ENCODE results near the gene PROX2.

The PROX2 gene

DNA sequence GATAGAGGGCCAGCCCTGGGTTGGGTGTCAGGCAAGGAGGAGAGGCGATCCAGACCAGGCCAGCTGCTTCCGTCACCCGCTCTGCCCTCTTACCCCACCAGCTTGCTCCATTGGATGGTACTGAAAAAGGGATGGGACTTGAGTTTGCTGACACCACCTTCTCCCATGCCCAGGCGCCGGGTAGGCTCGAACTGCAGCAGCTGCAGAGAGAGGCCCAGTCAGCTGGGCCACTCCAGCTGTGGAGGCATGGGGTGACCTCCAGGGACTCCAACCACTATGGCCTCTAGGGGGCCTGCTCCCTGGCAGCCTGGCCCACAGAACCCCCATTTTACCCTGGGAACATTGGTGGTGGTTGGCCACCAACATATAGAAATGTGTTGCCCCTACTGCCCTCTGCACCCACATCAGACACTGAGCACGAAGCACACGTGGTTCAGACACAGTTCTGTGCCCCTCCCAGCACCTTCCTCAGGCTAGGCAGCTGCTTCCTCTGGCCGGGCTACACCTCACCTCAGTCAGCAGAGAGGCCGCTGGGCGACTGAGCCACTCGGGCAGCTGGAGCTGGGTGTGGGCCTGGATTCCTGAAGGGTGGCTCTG lies 31.1 kb upstream of the PROX2 start:
- in situ Hi-C loops (cut with HindIII; ENCODE audit: low pct_unique_long_range_greater_than_20kb, low sequenced_read_pairs), result no loop called here
- DNase-seq (ENCODE audit: low read depth in 1 of 2, low spot score in 1 of 2), result no peak
- no peak for TF ChIP-seq JUND (IDR thresholded peaks at IDR 0.05; ENCODE audit: low read depth)

DNA sequence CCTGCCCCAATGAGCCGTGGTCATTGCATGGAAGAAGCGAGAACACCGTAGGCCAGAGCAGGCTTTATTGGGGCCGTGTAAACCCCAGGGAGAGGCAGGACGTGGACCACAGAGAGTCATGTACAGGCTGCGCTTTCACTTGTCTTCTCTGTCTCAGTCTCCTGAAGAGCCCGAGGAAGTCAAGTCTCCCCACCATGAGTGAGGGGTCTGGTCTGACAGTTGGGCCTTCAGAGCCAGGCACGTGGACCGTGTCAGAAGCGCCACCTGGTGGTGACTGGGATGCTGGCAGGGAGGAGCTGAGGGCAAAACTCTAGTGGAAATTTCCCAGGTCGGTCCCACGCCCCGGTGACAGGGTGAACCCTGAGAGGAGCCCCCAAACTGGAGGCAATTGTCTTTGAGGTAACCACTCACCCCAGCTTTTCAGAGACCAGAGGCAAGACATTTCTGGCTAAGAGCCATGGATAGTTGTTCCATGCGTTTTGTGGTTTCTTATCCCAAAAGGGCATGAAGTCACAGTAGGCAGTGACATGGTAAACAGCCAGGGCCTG lies 29.7 kb upstream of the PROX2 start:
- in situ Hi-C loops (cut with HindIII; ENCODE audit: low pct_unique_long_range_greater_than_20kb, low sequenced_read_pairs), result no loop called here
- TF ChIP-seq JUND (IDR thresholded peaks at IDR 0.05; ENCODE audit: low read depth), result no peak
- peak; percentile 66 to 82 for DNase-seq (ENCODE audit: low read depth in 1 of 2, low spot score in 1 of 2)

GRCh38 chr14:74904635-74905503 lies 28.9 kb upstream of the PROX2 start:
- in situ Hi-C loops (cut with HindIII; ENCODE audit: low pct_unique_long_range_greater_than_20kb, low sequenced_read_pairs), result no loop called here
- no peak for DNase-seq (ENCODE audit: low read depth in 1 of 2, low spot score in 1 of 2)
- TF ChIP-seq JUND (IDR thresholded peaks at IDR 0.05; ENCODE audit: low read depth), result no peak

GRCh38 chr14:74902941-74903705 lies 27.2 kb upstream of the PROX2 start:
- in situ Hi-C loops (cut with HindIII; ENCODE audit: low pct_unique_long_range_greater_than_20kb, low sequenced_read_pairs), result no loop called here
- no peak for TF ChIP-seq JUND (IDR thresholded peaks at IDR 0.05; ENCODE audit: low read depth)

GRCh38 chr14:74898694-74899093 lies 22.7 kb upstream of the PROX2 start:
- in situ Hi-C loops (cut with HindIII; ENCODE audit: low pct_unique_long_range_greater_than_20kb, low sequenced_read_pairs), result no loop called here
- TF ChIP-seq JUND (IDR thresholded peaks at IDR 0.05; ENCODE audit: low read depth), result no peak
- no peak for DNase-seq (ENCODE audit: low read depth in 1 of 2, low spot score in 1 of 2)

More at GRCh38 chr14:74902941-74903705, 27.2 kb upstream of the PROX2 start:
- DNase-seq (ENCODE audit: low read depth in 1 of 2, low spot score in 1 of 2), result no peak

DNA sequence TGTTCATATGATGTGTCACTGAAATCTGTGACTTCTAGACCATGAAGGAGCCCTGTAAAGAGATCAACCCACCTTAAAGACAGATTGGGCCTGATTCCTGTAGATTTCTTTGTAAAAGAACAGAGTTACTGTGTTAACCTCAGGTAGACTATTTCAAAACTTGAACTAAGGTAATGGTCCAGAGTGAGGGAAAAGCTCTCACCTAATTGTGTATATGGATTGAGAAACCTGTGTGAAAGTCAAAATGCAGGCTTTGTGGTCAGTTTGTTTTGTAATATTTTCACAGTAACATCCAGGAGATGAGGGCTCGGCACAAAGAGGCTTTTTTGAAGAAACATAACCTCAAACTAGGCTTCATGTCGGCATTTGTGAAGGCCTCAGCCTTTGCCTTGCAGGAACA lies 22.1 kb upstream of the PROX2 start:
- TF ChIP-seq JUND (IDR thresholded peaks at IDR 0.05; ENCODE audit: low read depth), result no peak
- DNase-seq (ENCODE audit: low read depth in 1 of 2, low spot score in 1 of 2), result no peak
- in situ Hi-C loops (cut with HindIII; ENCODE audit: low pct_unique_long_range_greater_than_20kb, low sequenced_read_pairs), result no loop called here

GRCh38 chr14:74897642-74898041 lies 21.7 kb upstream of the PROX2 start:
- DNase-seq (ENCODE audit: low read depth in 1 of 2, low spot score in 1 of 2), result no peak
- no peak for TF ChIP-seq JUND (IDR thresholded peaks at IDR 0.05; ENCODE audit: low read depth)
- in situ Hi-C loops (cut with HindIII; ENCODE audit: low pct_unique_long_range_greater_than_20kb, low sequenced_read_pairs), result no loop called here

DNA sequence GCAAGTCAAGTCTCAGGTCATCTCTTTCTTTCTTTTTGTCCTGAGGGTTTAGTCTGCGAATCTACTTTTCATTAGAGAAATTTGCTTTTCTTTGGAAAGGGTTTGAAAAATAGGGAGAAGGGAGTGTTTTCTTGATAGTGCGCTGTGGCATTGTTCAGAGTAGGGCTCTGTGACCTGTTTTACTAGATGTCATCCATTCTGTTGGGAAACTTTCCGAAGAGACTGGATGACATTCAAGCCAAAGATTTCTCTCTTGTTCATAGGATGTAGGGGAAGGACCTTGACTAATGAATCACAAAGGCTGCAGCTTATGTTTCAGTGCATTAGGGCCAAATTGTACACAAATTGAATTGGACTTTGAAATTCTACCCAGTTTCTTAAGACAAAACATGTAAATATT lies 20.5 kb upstream of the PROX2 start:
- DNase-seq (ENCODE audit: low read depth in 1 of 2, low spot score in 1 of 2), result no peak
- in situ Hi-C loops (cut with HindIII; ENCODE audit: low pct_unique_long_range_greater_than_20kb, low sequenced_read_pairs), result no loop called here
- no peak for TF ChIP-seq JUND (IDR thresholded peaks at IDR 0.05; ENCODE audit: low read depth)

- no peak for TF ChIP-seq JUND (IDR thresholded peaks at IDR 0.05; ENCODE audit: low read depth)
- in situ Hi-C loops (cut with HindIII; ENCODE audit: low pct_unique_long_range_greater_than_20kb, low sequenced_read_pairs), result no loop called here
- no peak for DNase-seq (ENCODE audit: low read depth in 1 of 2, low spot score in 1 of 2)
Measured at GRCh38 chr14:74893614-74894091, 17.7 kb upstream of the PROX2 start.

DNA sequence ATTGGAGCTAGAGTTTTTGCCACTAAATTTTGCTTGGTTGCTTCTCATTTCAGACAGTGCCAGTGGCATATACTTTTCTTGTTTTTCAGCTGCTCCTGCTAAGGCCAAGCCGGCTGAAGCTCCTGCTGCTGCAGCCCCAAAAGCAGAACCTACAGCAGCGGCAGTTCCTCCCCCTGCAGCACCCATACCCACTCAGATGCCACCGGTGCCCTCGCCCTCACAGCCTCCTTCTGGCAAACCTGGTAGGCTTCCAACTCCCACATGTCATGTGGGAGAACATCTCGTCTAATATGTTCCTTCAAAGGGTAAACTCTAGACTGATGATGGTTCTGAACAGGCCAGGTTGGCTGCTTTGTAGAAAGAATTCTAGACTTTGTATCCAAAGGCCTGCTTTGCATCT lies 16.8 kb upstream of the PROX2 start:
- in situ Hi-C loops (cut with HindIII; ENCODE audit: low pct_unique_long_range_greater_than_20kb, low sequenced_read_pairs), result no loop called here
- no peak for TF ChIP-seq JUND (IDR thresholded peaks at IDR 0.05; ENCODE audit: low read depth)
- DNase-seq (ENCODE audit: low read depth in 1 of 2, low spot score in 1 of 2), result no peak

DNA sequence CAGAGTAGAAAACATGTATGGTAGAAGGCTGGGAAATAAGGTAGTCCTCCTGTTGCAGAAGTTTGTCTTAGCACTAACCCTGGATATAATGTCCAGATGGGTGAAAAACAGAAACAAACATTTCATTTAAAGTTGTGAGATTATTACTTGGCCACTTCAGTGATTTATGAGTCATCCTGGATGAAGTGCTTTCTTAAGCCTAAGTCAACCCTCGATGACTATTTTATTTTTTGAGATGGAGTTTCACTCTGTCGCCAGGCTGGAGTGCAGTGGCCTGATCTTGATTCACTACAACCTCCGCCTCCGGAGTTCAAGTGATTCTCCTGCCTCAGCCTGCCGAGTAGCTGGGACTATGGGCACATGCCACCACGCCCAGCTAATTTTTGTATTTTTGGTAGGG lies 15.9 kb upstream of the PROX2 start:
- TF ChIP-seq JUND (IDR thresholded peaks at IDR 0.05; ENCODE audit: low read depth), result no peak
- DNase-seq (ENCODE audit: low read depth in 1 of 2, low spot score in 1 of 2), result no peak
- in situ Hi-C loops (cut with HindIII; ENCODE audit: low pct_unique_long_range_greater_than_20kb, low sequenced_read_pairs), result no loop called here

GRCh38 chr14:74890262-74890661 lies 14.3 kb upstream of the PROX2 start:
- in situ Hi-C loops (cut with HindIII; ENCODE audit: low pct_unique_long_range_greater_than_20kb, low sequenced_read_pairs), result no loop called here
- no peak for DNase-seq (ENCODE audit: low read depth in 1 of 2, low spot score in 1 of 2)
- TF ChIP-seq JUND (IDR thresholded peaks at IDR 0.05; ENCODE audit: low read depth), result no peak

Data from T47D (cell line).